Raji (cell line): ENCODE data around the gene ATXN3L.
A peak's percentile ranks its signal among the peaks of the same experiment; 100 is the strongest.

Source experiments
- POLR2A ChIP-seq: IDR thresholded peaks from 2 replicates; pipeline ENCODE4 v1.6.1; 2011; ENCODE audit warnings: low read depth, low read length, control low read depth; ENCODE audit not compliant: insufficient read depth

ATXN3L gene

DNA sequence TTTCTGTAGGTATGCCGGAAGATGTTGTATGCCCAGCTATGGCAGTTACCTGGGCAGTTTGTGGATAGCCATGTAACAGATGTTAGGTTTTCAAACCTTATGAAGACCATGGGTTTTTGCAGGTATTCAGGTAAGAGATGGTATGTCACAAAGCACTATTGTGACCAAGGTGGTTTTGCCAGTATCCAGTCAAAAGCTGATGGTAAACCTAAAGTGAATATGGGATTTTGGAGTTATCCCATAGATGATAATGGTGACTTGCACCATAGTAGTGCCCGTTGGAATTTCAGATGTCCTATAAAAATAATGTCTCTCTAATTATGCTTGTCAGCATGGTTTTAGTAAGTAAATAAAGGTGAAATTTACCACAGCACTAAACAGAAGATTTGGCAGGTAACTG, at the start of gene ATXN3L:
Gene ATXN3L, minus strand, starts transcription at position 101 of the 400 bp plus-strand sequence. CDS start 119 bp downstream, outside the sequence.
- no peak for TF ChIP-seq POLR2A

DNA sequence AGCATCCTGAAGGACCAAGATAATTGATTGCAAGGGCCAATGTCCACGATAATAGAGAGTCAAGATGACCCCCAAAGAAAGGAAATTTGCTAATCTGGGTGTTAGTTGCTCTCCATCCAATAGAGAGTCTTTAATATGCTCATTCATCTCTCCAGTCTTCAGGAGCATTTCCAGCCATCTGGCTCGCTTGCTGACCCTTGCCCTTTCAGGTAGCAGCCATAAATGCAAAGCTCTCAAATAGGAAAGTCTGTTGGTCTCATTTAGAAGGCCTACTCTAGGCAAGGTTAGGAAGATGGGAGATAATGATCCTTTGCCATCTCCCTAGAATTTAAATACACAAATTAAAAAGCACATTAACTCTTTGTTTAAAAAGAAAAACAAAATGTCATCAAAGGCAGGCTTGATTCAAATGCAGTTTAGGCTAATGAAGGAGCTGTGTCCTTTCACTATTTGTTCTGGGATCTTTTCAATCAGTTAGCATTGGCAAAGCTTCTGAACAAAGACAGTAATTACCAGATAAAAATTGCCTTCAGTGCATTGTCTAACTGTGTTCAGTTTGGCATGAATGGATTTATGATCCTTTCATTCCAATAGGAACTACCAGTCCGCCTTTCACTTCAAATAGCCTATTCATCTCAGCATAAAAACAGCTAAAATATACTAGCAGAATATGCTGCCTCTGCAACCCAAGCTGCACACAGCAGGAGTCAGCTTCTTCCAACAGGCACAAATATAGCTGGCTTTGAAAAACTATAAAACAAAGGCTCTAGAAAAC, 49.6 kb upstream of the ATXN3L start:
- no peak for TF ChIP-seq POLR2A

DNA sequence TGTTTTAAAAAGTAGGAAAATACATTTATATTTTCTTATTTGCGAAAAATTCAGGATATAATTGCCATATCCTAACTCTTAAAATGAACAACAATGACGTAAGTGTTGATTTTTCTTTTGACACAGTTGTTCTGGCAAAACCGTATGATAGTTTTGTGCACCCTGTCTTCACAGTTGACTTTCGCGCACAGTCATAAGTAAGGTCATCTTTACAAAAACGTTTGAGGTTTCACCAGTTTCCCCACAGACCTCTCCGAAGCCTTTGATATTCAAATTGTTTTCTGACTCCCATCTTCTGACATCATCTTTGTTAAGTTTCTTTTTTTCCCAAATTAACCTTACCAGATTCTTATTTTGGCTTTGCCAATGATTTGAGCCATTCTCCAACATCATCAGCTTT, 48.1 kb upstream of the ATXN3L start:
- TF ChIP-seq POLR2A: no peak

DNA sequence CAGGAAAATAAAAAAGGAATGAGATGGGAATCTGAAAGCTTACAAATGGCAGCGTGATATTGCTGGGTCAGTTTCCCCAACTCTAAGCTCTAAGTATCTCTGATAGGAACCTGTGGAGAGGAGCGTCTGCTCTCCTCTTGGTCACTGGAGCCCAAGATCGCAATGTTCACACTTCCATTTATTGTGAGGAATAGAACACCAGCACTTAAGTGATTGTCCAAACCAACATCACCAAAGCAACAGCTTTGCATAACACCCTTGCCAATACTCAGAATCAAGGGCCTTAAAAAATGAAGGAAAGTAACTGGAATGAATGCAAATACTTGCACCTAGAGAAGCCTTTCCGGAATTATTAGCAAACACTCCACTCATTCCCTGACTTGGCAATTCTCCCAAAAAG, 46.8 kb upstream of the ATXN3L start:
- no peak for TF ChIP-seq POLR2A

DNA sequence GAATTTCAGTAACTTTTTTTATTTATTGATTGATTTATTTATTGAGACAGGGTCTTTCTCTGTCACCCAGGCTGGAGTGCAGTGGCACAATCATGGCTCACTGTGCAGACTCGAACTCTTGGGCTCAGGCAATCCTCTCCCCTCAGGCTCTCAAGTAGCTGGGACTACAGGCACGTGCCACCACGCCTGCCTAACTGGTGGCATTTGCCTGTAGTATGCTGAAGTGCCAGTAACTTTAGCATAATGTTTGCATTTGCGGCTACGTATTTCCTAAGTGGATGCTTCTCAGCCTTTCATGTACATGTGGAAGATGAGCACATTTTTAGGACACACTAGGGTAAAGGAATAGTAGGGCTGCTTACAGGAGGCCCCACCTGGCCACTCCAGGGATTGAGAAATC, 45.3 kb upstream of the ATXN3L start:
- no peak for TF ChIP-seq POLR2A

DNA sequence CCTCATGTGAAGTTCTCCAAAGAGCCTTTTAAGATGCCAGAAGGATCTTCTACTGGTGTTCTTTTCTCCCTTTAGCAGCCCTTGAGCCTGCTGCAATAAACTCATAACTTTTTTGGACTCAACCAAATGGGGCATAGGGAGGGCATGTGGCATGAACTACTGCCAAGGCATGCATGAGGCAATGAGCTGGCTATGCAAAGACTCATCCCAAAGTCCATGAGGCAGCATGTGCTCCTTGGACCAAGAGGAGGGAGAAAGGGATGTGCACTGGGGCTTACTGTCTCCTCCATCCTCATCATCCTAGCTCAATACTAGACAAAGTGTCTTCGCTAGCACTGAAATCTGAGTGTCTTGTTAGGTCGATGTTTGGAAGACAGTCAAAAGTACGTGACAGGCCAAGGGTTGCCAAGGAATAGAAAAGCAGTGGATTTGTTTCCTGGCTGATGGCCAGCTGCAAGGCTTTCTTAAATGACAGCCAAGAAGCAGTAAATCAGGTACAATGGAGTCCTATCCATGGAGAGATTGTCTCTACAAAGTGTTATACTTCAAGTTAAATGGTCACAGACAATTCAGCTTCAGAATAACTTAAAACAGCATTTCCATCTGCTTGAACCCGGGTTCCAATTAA, 44.5 kb upstream of the ATXN3L start:
- no peak for TF ChIP-seq POLR2A

DNA sequence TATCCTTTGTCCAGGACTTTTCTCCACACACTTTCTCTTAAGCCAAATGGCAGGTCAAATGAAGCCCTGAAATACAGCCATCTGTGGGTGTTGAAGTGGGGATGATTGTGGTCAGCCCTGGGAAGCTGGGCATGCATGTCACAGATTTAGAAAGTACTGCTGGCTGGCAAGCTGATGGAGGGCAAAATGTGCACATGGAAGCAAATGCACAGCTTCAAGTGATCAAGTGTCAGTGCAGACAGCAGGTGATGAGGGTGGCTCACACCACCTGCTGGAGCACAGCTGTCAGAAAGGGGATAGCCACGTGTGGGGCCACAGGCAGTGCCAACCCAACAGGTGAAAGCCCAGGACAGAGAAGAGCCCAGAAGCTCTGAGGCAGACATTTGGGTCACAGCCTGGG, 40.3 kb upstream of the ATXN3L start:
- no peak for TF ChIP-seq POLR2A

DNA sequence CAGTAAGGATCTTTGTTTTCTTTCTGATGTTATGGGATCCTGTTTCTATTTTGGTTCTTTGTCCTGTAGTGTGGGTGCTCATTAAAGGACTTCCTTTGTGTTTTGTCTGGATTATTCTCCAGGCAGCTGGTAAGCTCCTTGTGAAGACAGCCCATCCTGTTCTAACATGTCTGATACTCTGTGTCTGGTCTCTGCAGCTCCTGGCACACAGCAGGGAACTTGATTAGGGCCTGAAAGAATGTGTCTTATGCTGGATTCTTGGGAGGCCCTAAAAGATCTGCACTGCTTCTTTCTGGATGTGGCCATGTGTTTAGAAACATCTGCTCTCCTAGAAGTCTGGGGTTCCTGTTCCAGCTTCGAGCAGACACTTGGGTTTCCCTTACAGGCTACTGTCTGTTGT, 38.1 kb upstream of the ATXN3L start:
- TF ChIP-seq POLR2A: no peak

DNA sequence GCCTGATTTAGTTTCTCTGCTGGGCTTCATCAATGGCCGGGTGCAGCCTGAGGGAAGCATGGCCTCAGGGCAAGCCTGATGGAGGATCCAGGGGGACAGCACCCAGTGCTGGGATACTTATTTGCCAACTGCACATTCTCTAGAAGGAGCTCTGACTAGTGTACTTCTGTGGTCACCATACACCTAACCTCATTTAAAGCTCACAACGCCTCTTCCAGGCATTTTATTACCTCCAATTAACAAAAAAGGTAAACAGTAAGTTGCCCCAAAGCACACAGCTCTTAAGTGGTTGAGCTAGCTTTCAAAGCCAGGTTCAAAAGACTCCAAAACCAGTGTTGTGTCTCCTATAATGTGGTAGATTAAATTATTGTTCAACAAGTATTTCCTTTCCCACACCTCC, 26.8 kb upstream of the ATXN3L start:
- no peak for TF ChIP-seq POLR2A

DNA sequence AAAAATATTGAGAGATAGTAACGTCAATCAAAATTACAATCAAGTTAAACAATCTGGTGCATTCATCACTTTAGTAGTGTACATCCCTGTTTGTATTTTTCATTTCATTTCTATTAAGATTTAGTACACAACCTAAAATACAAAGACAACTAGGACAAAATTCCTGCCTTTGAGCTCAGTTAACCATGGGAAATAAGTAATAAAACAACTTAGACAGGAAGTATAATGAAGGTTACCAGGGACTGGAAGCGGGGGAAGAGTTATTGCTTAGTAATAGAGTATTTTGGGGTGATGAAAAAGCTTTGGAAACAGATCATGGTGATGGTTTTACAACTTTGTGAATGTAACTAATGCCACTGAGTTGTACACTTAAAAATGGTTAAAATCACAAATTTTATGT, 25.6 kb upstream of the ATXN3L start:
- TF ChIP-seq POLR2A: no peak

DNA sequence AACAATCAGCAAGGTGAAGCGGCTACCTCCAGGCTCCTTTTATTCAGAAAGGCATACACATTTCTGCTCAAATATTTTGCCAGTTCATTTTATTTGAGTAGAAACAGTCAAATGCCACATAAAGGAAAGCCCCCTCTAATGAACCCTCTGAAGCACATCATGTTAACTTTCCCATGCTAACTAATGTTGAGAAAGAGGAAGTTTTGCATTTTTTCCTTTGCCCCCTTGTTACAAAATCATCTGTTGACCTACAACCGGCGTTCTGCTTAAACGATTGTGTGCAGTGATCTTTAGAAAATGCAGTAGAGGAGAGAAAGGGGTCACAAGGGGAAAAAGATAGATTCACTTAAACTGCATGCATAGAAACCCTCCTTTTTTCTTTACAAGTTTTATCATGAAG, 25.2 kb upstream of the ATXN3L start:
- 0 out of 2 replicates have a peak, but pooled peaks have one; percentile 9 for TF ChIP-seq POLR2A

DNA sequence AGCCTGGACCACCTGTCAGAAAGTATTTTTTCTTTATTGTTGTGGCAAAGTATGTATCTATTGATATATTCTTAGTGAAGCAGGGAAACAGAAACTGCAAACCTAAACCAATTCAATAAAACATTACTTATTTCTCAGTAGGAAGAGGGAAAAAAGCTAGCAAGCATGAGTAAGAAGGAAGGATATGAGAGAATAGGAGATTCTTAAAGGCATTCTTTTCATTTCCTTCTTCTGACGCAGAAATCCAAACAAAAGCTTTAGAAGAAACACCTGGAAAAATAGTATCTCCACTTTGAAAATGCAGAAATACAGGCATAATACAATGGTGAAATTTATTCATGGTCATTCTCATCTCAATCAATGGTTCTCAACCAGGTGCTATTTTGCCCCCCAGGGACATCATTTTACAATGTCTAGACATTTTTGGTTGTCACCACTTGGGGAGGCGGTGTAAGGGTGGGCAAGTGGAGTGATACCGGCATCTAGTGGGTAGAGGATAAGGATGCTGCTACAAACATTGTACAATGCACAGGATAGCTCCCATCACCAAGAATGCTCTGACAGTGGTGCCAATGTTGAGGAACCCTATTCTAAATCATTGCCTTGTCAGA, 21.7 kb upstream of the ATXN3L start:
- no peak for TF ChIP-seq POLR2A

DNA sequence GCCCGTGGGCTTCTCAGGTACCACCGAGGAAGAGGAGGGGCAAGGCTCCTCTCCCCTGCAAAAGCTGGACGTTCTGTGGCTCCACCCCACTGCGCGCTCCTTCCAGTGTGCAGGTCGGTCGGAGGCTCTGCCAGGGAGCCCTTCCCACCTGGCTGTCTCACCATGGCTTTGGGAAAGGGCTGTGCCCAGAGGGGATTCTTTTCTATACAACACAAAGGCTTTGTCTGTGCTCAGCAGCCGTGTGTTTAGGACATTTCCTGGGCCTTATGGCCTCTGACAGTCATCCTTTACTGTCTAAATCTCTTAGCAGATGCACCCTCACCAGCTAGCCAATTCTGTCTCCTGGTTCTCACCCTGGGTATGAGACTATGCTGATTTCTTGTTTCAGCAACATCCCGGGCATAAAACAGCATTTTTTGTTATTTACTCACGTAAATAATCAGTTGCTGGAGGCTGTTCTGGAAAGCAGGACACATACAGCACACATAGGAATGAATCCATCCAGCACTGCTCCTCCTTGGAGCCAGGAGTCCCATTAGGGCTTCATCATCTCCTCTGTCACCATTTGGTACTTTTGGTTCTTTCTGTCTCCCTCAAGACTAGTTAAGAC, 20.4 kb upstream of the ATXN3L start:
- TF ChIP-seq POLR2A: no peak

DNA sequence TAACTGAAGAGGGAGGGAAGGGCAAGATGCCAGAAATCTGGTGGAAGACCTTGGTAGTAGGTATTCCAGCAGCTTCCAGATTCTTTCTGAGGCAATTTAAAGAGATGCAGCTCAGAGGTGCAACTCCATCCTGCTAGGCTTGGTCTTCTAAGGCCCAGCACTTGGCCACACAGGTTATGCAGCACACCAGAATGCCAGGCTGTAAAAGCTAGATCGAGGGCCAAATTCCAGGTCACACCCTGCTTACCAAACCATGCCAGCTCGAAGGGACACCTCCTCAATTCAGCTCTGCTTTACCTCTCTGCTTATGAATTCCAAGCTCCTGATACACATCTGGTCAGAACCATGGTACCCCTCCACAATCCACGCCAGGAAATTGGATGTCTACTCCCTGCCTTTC, 19.8 kb upstream of the ATXN3L start:
- TF ChIP-seq POLR2A: no peak

DNA sequence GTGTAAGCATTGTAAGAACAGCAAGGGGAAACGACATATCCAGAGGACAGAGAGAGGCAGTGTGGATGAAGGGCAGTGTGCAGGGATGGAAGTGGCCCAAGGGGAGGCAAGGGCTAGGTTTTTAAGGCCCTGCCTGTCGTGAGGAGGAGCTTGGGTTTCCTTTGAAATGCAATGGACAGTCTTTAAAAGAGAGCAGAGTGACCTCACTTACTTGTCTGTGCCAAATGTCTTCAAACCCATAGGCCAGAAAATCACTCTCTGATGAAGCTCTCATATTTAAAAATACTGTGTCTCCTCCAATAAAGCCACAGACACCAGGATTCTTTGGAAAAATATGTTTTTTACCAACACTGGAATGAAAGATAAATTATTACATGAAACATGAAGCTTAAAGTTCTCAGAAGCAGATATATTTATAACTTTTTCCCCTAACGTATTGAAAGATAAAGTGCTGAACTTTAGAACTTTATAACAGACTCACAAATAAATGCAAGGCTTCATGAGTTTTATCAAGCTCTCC, 19.2 kb upstream of the ATXN3L start:
- no peak for TF ChIP-seq POLR2A

DNA sequence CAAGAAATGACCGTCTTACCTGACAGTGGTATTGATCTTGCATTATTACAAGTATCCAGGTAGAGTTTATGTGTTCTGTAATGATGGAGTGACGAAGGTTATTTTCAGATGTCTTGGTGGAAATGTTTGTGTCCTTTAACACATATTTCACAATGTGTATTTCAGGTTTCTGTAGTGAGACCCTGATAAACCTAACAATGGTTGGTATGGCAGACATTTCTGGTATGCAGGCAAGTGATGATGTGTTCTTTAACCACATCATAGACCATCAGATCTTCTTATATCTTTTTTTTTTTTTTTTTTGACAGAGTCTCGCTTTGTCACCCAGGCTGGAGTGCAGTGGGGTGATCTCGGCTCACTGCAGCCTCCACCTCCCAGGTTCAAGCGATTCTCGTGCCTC, 14.6 kb upstream of the ATXN3L start:
- TF ChIP-seq POLR2A: no peak
